Measurements from ENCODE around the gene CENPM.

The CENPM gene

DNA sequence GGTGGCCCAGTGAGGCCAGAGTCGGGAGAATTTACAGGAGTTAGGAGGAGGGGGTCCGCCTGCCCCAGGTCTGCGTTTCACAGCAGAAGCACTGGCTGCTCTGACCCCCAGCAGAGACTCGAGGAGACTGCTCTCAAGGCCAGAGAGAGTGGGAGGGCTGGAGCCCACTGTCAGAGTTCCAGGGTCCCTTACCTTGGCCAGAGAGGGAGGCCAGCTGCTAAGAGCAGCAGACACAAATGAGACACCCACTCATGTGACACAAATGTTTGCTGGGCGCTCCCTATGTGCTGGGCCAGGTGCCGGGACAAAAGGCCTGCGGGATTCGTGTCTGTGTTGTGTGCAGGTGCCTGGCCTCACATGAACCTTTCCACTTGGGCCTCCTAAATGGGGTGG is 17.5 kb downstream of the CENPM start:
- no peak for DNase-seq

DNA sequence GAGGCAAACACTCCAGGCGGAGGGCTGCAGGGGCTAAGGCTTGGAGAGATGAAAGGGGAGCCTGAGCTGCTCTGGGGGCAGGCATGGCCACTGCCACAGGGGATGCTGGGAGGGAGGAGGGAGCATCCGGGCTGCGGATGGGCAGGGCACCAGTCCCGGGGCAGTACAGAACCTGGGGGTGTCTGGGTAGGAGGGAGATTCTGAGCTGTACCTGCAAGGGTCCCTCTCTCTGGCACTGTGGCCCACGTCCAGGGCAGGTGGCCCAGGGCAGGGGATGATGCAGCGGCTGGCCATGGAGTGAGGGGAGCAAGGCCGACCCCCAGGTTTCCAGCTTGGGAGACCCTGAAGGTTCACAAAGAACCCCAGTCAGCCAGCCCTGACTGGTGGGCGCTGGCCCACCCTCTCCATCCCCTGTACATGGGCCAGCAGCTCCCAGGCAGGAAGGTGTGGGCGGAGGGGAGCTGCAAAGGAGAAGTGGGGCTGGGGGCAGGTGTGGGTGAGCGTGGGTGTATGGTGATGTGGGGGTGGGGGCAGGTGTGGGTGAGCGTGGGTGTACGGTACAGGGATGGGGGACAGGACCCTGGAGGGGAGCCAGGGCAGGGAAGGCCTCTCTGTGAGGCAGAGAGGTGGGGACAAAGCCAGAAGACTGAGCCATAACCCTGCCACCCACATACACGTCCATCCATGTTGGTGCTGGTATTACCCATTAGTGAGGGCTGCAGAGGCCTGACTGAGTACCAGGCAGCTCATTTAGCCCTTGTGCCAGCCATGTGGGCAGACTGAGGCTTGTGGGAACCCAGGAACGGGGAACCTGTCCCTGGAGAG is 18.1 kb downstream of the CENPM start:
- no peak for DNase-seq

DNA sequence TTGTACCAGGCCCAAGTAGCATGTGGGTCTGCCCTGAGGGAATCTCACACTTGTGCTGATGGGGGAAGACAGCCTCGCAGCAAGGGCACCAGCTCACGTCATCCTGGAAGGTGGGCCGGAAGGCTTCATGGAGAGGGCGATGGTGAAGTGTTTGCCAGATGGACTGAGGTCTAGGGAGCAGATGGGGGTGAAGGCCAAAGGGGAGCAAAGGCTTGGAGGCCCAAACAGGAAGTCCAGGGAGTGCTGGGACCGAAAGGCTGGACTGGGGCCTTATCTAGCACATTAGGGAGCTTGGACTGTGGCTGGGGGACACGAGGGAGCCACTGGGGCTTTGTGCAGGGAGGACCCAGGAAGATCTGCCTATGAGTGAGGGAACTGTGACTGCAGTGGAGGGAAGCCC is 19.1 kb downstream of the CENPM start:
- no peak for DNase-seq

DNA sequence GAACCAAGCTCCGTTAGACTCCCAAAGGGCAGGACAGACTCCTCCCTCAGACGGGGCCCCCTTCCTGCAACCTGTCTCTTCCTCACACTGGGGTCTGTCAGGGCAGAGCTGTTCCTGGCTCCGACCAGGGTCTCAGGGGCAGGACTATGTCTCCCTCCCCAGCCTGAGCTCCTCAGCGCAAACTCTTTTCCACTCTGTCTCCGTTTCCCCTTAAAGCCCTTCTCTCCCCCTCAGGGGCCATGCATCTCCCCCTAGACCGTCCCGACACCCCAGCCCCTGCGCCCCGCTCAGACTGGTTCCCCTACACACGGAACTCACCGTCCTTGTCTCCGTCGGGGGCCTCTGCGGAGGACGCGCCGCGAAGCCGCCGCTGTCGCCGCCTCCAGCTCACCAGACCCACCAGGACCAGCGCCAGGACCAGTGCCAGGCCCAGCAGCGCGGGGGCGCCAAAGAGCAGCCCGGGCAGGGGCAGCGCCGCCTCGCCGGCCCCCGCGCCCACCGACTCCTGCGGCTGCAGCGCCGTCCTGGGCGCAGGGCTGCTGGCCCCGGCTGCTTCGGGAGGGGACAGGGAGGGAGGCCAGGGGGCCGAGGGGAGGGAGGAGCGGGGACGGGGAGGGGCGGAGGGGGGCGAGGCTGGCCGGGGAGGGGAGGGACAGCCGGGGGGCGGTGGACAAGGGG is 21.0 kb downstream of the CENPM start:
- no peak for DNase-seq

DNA sequence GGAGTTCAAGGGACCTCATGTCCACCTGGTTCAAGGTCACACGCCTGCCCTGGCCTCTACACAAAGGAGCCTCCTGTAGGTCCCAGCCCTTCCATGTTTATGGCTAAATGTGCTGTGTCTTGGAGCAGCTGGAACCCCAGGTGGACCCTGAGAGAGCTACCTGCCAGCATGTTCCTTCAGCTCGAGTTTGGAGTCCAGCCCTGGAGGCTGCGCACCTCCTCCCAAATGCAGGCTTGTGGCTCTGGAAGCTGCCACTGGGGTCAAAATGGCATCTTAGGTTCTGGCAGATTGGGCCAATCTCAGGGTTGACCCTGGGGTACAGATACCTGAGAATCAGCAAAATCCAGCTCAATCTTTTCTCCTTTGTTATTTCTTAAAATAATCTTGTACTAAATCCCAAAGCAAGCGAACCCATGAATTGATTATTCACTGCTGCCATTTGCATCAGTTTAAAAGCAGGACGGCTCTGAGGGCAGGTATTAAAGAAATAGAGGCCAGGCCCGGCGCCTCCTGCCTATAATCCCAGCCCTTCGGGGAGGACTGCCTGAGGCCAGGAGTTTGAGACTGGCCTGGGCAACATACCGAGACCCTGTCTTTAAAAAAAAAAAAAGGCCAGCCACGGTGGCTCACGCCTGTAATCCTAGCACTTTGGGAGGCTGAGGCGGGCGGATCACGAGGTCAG is 23.2 kb downstream of the CENPM start:
- no peak for DNase-seq

DNA sequence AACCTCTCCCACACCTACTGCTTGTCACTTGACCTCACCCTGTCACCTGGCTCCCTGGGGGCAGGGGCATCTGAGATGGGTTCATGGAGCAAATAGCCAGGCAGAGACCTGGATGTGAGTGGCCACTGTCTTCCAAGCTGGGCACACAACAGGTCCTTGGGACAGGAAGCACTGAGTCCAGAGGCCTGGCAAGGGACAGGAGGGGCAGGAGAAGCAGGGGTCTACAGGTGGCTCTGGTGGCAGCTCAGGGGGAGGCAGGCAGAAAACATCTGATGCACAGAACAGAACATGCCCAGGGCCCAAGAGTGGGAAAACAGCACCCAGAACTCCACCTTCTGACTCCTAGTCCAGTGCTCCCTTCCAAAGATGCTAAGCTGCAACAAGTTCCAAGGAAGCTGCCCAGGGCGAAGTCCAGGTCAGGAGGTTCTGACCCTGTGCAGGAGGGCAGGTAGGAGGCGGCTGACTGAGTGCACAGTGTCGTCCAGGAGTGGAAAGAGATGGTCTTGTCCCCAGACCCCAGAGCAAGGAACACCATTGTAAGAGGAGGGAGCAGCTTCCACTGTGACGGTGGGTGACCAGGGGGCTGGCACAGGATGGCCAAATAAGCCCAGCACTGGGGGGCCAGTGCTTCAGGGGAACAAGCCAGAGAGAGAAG is 23.9 kb downstream of the CENPM start:
- no peak for DNase-seq

DNA sequence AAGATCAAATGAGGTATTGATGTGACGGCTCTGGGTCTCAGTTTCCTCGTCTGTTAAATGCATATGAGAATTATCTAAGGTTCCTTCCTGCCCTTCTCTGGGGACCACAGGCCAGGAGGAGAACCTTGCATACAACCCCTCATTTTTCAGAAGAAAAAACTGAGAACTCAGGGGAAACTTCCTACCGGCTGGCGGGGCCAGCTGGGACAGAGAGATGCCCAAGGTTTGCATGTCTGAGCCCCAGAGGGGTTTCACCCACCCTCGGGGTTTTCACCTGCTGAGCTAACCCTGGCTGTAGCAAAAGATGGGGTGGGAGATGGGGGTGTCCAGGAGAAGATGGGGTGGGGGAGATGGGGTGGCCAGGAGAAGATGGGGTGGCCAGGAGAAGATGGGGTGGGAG is 24.6 kb downstream of the CENPM start:
- no peak for DNase-seq

DNA sequence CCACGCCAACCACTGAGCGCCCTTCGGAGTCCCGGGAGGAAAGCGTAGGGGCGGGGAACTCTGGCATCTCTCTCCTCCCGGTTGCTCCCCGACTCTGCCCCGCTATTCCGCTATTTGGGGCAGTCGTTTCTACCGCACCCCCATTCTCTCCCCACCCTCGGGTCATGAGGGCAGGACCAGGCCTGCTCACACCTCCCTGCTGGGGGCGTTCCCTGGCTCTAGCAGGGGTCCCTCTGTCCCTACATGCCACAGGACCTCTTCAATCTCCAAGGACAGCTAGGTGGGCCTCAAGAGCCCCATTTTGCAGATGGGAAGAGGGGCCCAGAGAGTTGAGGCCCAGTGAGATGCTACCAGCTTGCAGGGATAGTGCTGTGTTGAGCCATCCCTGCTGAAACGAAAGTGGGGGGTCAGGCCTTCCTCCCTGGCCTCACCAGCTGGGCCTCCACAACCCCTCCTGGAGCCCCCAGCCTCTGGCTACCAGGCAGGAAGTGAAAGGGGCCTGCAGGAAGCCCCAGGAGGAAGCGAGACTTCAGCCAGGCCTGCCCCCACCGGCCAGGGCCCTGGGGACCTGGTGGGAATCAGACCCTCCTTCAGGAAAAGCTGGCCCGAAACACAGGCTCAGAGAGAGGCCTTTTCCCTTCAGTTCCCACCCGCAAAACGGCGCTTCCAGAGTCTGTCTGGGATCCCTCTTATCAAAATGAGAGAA is 26.5 kb downstream of the CENPM start:
- no peak for DNase-seq

DNA sequence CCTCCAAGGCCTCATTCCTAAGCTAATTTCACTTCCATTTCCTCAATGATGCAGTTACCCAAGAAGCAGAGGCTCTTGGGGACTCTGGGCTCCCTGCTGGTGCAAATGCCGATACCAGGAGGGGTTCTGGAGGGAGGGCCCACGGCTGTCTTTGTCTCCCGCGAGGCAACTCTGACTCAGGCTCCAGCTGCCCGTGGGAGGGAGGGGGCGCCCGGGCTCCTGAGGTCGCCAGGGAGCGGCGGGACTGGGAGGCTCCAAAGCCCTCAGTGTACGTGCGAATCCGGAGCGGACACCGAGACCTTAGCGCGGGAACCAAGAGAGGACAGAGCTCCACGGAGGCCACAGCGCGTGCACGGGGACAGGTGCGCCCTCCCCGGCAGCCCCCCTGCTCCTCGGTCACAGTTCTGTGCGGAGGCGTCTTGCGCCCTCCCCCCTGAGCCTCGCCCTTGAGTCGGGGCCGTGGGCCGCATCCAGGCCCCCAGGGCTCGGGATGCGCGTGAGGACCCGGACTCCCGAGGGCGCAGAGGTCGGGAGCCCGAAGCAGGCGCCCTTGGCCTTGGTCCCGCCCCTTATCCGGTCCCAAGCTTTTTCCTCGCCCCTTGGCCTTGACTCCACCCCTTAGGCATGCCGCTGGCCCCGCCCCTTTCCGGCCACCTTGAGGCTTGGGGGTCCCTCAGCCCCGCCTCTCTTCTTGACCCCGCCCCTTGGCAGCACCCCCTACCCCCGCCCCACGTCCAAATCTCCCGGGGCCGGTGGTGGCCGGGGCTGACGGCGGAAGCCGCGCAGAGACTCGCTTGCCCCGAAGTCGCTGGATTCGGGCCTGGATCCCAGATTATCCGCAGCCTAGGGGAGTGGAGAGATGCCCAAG is 27.4 kb downstream of the CENPM start:
- DNase-seq: no peak

DNA sequence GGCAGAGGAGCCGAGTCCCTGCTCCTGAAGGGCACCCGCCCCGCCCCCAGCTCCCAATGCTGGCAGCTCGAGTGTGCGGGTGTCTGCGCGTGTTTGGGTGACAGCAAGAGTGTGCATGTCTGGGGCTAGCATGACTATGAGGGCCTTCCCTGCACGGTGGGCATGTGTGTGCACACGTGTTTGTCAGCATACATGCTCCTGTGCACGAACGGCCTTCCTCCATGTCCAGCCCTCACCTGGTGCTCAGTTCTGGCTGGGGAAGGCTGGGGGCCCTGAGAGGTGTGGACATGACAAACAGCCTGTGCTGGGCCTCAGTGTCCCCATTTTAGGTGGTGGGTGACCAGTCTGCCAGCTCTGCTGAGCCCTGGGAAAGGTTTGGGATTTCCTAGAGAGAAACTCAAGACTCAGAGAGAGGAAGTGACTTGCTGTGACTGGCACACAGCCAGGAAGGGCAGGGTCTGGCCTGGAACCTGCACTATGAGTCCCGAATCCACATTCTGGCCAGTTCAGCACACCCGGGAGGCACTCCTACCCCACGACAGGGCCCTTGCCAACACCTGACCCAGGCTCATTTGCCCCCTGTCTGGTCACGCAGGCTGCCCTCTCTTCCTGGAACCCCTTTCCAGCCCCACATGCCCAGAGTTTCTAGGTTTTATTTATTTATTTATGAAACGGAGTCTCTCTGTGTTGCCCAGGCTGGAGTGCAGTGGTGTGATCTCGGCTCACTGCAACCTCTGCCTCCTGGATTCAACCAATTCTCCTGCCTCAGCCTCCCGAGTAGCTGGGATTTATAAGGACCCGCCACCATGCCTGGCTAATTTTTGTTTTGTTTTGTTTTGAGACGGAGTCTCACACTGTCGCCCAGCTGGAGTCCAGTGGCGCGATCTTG is 28.8 kb downstream of the CENPM start:
- DNase-seq: no peak

DNA sequence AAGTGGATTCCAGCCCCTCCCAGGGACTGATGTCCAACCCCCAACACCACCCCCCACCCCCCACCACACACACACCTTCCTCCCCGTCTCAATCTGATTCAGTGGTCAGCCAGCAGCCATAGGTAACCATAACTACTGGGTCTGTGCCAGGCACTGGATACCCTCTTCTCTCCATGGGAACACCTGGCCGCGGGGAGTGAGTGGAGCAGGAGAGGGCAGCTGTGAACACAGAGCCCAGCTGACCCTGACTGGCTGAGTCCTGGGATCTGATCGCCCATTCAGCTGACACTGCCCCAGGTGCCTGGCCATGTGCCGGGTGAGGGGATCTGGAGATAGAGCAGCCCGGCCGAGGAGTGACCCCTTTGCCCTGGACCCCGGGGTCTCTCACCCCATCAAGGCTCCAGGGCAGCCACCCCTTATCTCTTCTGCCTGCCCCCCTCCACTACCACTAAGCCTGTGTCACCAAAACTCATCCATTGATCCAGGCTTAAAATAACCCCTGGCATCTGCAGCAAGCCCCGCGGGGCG is 29.5 kb downstream of the CENPM start:
- no peak for DNase-seq

DNA sequence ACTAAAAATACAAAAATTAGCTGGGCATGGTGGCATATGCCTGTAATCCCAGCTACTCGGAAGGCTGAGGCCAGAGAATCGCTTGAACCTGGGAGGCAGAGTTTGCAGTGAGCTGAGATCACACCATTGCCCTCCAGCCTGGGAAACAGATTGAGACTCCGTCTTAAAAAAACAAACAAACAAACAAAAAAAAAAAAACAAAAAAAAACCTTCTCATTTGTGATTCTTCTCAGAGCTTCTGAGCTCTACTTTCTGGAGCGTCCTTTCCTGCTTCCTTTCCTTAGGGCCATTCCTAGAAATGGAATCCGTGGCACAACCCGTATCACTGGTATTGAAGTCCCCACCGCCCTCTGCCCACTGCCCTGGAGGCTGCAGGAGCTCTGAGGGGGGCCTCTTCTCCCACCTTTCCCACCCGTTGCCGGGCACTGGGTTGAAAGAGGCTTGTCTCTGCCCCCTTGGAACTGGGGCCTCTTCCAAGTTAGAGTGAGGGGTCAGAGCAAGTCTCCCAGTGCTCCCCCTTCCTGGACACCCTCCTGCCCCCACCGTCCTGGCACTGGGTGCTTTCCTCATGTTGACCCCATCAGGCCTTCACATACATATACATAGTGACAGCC is 30.1 kb downstream of the CENPM start:
- DNase-seq: no peak

DNA sequence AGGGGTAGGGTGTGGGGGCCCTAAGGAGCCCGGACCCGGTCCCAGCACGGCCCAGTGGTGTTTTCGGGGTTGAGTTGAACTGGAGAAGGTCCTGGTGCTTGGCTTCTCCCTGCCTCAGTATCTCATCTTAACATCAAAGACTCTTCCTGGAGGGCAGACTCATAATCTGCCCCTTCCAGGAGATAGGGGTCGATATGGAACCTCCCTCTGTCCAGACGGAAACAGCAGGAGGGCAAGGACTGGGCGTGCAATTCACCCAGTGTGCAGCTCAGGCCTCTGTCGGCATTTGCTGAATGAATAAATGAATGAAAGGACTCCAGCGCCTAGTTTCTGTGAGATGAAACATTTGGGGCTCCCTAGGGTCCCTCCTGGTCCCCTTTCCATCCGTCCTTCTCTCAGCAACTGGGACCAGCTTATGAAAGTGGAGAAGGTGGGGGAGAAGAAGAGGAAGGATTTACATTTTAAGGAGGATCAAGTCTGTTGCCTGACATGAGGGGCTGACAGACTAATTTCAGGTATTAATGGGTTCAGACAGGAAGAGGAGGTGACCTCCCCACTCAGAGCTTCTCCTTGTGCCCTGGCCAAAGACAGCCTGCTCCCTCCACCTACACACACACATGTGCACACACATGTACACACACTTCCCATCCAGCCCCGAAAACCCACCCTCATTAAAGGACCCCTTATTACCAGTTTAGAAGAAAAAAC is 31.0 kb downstream of the CENPM start:
- DNase-seq: no peak

DNA sequence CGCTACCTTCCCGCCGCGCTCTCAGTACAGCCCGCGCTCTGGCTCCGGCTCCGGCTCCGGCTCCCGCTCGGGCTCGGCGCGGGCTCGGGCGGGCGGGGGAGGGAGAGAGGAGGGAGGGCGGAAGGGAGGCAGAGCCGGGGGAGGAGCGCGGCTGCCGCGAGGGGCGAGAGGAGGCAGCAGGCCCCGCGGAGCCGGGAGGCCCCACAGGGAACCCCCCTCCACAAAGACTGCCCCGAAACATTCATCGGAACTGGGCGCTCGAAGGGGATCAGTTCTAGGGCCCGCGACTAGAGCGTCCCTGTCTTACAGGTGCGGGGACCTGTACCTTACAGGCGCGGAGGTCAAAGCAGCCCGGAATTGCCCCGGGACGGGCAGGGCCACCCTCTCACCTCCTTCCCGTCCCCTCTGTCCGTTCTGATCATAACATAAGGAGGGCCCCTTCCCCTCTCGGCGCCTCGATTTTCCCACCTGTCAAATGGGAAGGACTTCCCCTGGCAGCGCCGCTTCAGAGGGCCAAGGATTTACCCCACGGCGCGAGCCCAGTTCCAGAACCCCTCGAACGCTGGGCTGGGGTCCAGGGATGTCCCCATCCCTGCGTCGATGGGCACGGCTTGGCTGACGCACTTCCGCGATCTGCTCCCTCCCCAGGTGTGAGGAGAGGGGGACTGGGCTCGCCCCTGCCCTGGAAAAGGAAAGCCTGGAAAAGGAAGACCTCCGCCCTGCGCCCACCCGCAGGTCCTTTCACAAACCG is 31.7 kb downstream of the CENPM start, which contains the start of gene SHISA8:
SHISA8 (minus strand) TSS at position 40 of the 751 bp plus-strand sequence. CDS start 407 bp downstream, outside the sequence.
- DNase-seq: no peak

DNA sequence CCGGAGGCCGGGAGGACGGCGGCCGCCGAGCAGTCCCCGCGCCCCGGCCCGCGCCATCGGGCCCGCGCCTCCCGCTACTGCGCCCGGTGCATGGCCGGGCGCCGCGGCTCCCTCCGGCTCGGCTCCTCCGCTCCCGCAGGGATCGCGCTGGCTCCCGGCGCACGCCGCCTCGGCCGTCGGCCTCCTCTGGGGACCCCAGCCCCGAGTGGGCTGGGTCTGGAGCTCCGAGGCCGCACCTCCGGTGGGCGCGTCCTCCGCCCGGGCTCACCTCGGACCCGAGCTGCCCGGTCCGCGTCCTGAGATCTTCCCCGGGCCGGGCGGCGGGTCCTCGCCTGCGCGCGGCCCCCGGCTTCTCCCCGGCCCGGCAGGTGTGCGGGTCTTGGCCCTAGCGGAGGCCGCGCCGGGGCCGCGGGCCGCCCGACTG is 32.3 kb downstream of the CENPM start:
- DNase-seq: no peak

DNA sequence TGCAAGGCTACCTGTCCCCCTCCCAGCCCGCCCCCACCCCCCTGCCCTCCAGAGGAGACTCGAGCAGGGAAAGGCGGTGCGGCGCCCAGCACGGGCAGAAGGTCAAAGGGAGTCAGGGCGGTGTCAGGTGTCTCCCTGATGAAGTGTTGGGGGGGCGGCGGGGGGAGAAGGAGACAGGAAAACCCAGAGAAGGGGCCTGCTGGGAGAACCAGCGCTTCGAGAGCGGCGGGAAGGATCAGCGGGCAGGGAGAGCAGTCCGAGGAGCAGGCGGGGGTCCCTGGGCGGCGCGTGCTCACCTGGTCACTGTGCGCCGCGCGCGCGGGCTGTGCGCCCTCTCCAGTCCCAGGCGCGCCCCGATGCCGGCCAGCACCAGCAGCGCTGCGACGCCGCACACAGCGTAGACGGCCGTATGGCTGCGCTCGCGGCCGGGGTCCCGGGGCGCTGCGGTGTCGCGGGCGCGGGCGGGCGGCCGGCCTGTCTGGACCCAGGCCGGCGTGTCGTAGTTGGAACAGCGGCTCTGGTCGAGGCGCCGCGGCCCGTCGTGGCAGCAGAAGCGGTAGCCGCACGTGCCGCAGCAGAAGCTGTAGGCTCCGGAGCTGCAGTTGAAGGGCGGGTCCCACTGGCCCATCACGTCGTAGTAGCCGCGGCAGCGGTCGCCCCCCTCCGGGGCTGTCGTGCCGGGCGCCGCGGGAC is 33.0 kb downstream of the CENPM start:
- no peak for DNase-seq

DNA sequence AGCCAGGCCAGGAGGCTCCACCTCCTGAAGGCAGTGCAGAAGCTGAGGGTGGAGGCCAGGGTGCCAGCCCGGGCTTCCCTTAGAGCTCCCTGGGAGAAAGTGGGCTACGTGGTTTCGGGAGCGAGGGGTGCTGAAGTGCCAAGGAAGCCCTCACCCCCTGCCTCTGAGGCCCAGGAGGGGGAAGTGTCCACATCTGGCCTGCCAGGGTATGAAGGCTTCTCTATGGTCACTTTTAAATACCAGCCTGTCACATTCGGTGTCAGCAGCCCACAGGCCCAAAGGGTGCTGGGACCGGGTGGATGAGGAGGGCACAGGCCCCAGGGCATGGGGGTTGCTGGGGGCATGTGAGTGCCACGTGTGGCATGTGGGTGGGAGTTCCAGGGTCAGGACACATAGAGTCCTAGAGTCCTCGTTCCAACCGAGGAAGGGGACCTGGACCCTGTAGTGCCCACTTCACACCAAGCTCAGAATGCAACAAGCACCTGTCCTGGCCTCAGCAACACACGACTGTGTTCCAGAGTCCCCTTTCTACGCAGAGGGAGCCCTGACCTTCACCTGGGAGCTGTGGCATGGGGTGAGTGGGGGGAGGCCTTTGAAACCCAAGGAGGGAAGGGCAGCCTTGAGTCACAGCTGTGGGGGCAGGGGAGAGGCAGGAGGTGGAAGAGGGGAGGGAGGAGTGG is 33.8 kb downstream of the CENPM start:
- no peak for DNase-seq
